Measurements from ENCODE around the gene ABT1.

GRCh38 chr6:26611599-26611998 lies 14.8 kb downstream of the ABT1 start:
- TF ChIP-seq, protein P1, sequence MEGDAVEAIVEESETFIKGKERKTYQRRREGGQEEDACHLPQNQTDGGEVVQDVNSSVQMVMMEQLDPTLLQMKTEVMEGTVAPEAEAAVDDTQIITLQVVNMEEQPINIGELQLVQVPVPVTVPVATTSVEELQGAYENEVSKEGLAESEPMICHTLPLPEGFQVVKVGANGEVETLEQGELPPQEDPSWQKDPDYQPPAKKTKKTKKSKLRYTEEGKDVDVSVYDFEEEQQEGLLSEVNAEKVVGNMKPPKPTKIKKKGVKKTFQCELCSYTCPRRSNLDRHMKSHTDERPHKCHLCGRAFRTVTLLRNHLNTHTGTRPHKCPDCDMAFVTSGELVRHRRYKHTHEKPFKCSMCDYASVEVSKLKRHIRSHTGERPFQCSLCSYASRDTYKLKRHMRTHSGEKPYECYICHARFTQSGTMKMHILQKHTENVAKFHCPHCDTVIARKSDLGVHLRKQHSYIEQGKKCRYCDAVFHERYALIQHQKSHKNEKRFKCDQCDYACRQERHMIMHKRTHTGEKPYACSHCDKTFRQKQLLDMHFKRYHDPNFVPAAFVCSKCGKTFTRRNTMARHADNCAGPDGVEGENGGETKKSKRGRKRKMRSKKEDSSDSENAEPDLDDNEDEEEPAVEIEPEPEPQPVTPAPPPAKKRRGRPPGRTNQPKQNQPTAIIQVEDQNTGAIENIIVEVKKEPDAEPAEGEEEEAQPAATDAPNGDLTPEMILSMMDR (IDR thresholded peaks at IDR 0.05; ENCODE audit: low read depth, low read length): no peak
- TF ChIP-seq EZH2phosphoT487 (IDR thresholded peaks at IDR 0.05; ENCODE audit: low read depth): no peak

Measured in OCI-LY3 (cell line).